GM12872 (cell line): Measurements from ENCODE around the gene BACH2.

Experiments
- CTCF ChIP-seq: IDR thresholded peaks from 3 replicates; pipeline ENCODE4 v1.5.1; 2011; ENCODE audit warnings: low read depth, mild to moderate bottlenecking, low read length, moderate library complexity; ENCODE audit not compliant: insufficient read depth

Gene BACH2

GRCh38 chr6:89997456-89998445 is 298.9 kb downstream of the BACH2 start:
- TF ChIP-seq CTCF, result no peak

- TF ChIP-seq CTCF, result no peak
Measured at GRCh38 chr6:89993411-89993810, 303.2 kb downstream of the BACH2 start.

- TF ChIP-seq CTCF, result no peak
Measured at GRCh38 chr6:89992818-89993217, 303.8 kb downstream of the BACH2 start.

DNA sequence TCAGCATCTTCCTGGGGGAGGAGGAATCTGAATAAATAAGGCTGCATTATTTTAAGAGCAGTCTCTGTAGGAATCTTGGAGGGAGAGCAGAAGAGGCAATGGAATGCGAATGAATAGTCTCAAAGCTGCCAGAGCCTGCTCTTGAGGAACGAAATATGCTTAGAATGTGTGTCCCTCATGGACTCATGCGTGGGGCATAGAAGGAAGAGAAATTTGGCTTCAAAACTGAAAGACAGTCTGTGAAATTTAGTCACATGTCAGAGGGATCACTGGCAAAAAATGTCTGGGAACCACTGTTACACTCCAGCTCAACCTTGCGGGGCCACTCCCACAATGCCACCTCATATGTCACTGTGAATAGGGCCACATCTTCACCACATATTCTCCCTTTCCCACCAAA is 306.9 kb downstream of the BACH2 start:
- no peak for TF ChIP-seq CTCF

GRCh38 chr6:89987830-89988229 is 308.8 kb downstream of the BACH2 start:
- no peak for TF ChIP-seq CTCF

GRCh38 chr6:89987140-89987539 is 309.5 kb downstream of the BACH2 start:
- no peak for TF ChIP-seq CTCF

GRCh38 chr6:89986650-89987074 is 310.0 kb downstream of the BACH2 start:
- no peak for TF ChIP-seq CTCF
